Measurements from ENCODE around the gene TOR4A. TPM values are rescaled to one million over a fixed set of nuclear protein-coding genes. Genes with fewer than 3 reads are reported as not detected.

The TOR4A gene
- total and polyA plus RNA-seq, 2 donors from 2014 or later: 4.9 to 23.8 TPM

- TF ChIP-seq, protein P1, sequence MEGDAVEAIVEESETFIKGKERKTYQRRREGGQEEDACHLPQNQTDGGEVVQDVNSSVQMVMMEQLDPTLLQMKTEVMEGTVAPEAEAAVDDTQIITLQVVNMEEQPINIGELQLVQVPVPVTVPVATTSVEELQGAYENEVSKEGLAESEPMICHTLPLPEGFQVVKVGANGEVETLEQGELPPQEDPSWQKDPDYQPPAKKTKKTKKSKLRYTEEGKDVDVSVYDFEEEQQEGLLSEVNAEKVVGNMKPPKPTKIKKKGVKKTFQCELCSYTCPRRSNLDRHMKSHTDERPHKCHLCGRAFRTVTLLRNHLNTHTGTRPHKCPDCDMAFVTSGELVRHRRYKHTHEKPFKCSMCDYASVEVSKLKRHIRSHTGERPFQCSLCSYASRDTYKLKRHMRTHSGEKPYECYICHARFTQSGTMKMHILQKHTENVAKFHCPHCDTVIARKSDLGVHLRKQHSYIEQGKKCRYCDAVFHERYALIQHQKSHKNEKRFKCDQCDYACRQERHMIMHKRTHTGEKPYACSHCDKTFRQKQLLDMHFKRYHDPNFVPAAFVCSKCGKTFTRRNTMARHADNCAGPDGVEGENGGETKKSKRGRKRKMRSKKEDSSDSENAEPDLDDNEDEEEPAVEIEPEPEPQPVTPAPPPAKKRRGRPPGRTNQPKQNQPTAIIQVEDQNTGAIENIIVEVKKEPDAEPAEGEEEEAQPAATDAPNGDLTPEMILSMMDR (IDR thresholded peaks at IDR 0.05; ENCODE audit: borderline replicate concordance, extremely low read depth, insufficient read depth): no peak
- H3K27me3 ChIP-seq (ENCODE audit: control insufficient read depth, insufficient read depth, low read length): no peaks in the 10 kb centered on the region
- no peak overlapping the region for H3K9ac ChIP-seq (ENCODE audit: low read length in 3 of 3)
- intact Hi-C loops (cut with DNase I): no loop called here
- no peak overlapping the region for H3K27ac ChIP-seq (ENCODE audit: low read depth in 2 of 2, low read length in 2 of 2)
- H3K36me3 ChIP-seq (ENCODE audit: control insufficient read depth in 2 of 3, insufficient read depth in 3 of 3, low read length in 3 of 3): no peaks in the 10 kb centered on the region
- no peak overlapping the region for H3K4me3 ChIP-seq (ENCODE audit: low read length in 3 of 3)
- FAIRE-seq (no peak), DNase-seq (peak in 2 of 5 donors; percentile 54 to 69)
- H3K9me3 ChIP-seq (ENCODE audit: control insufficient read depth in 2 of 3, insufficient read depth in 1 of 3, low read length in 3 of 3): no peaks in the 10 kb centered on the region
- peaks cover 0 to 7% (median 0%) of the 10 kb centered on the region in 3 donors for H3K4me1 ChIP-seq (ENCODE audit: control insufficient read depth in 2 of 3, insufficient read depth in 2 of 3, low read depth in 1 of 3, low read length in 3 of 3)
Observed at GRCh38 chr9:137317718-137318511, 40.4 kb downstream of the TOR4A start.

DNA sequence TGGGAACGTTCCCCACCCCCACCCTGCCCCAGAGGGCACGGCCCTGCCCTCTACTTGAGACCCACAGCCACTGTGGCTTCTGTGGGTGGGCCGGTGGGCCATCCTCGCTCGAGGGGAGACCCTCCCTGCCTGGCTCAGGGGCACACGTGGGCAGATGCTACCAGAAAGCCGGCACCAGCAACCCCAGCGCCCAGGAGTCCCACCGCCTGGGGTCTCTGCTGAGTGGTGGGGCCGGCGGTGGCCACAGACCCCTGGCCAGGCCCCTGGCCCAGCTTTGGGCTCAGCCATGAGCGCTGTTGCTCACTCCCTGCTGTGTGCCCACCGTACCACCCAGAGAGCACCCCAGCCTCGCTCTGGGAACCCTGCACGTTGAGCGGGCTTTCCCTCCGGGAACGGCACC is 41.1 kb downstream of the TOR4A start:
- intact Hi-C loops (cut with DNase I): no loop called here
- DNase-seq (peak in 1 of 5 donors; percentile 41), FAIRE-seq (no peak)
- H3K27me3 ChIP-seq (ENCODE audit: control insufficient read depth, insufficient read depth, low read length): no peaks in the 10 kb centered on the region
- H3K4me1 ChIP-seq (ENCODE audit: control insufficient read depth in 2 of 3, insufficient read depth in 2 of 3, low read depth in 1 of 3, low read length in 3 of 3): peaks cover 0 to 7% (median 0%) of the 10 kb centered on the region in 3 donors
- no peaks in the 10 kb centered on the region for H3K36me3 ChIP-seq (ENCODE audit: control insufficient read depth in 2 of 3, insufficient read depth in 3 of 3, low read length in 3 of 3)
- no peak overlapping the region for H3K27ac ChIP-seq (ENCODE audit: low read depth in 2 of 2, low read length in 2 of 2)
- no peak overlapping the region for H3K9ac ChIP-seq (ENCODE audit: low read length in 3 of 3)
- no peaks in the 10 kb centered on the region for H3K9me3 ChIP-seq (ENCODE audit: control insufficient read depth in 2 of 3, insufficient read depth in 1 of 3, low read length in 3 of 3)
- no peak overlapping the region for H3K4me3 ChIP-seq (ENCODE audit: low read length in 3 of 3)
- TF ChIP-seq, protein P1 (IDR thresholded peaks at IDR 0.05; ENCODE audit: borderline replicate concordance, extremely low read depth, insufficient read depth): no peak

DNA sequence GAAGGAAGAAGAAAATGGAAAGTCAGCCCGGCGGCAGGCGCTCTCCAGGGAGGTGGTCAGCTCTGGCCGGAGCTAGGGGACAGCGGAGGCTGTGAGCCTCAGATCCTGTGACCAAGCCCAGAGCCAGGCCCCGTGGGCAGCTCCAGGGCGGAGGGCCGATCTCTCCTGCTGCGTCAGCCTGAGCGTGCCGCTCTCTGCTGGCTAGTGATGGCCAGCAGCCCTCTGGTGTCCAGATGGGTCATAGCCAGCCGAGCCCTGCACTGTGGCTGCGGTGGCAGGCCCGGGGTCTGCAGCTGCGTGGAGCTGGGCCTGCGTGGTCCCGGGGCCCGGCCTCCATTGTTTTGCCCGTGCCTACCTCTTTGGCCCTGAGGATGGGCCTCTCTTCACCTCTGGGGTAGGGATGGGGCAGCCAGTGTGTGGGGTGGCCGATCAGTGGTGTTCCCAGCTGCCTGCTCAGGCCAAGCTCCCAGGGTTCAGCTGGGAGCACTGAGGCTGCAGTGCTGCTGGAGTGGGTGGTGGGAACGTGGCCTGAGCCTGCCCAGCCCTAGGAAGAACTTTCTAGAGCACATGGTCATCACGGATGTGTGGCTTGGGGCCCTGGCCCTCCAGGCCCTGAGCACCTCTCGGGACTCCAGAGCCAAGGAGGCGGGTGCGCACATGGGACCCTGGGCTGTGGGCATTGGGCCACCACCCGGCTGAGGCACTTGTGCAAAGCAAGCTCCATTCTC is 41.6 kb downstream of the TOR4A start:
- no peak overlapping the region for H3K27ac ChIP-seq (ENCODE audit: low read depth in 2 of 2, low read length in 2 of 2)

More for the DNA sequence above, 41.6 kb downstream of the TOR4A start:
- no peaks in the 10 kb centered on the region for H3K27me3 ChIP-seq (ENCODE audit: control insufficient read depth, insufficient read depth, low read length)
- DNase-seq (peak in 2 of 5 donors; percentile 41 to 84), FAIRE-seq (no peak)
- intact Hi-C loops (cut with DNase I): no loop called here
- TF ChIP-seq, protein P1 (IDR thresholded peaks at IDR 0.05; ENCODE audit: borderline replicate concordance, extremely low read depth, insufficient read depth): no peak
- H3K4me3 ChIP-seq (ENCODE audit: low read length in 3 of 3): no peak overlapping the region
- H3K9me3 ChIP-seq (ENCODE audit: control insufficient read depth in 2 of 3, insufficient read depth in 1 of 3, low read length in 3 of 3): no peaks in the 10 kb centered on the region
- peaks cover 0 to 7% (median 0%) of the 10 kb centered on the region in 3 donors for H3K4me1 ChIP-seq (ENCODE audit: control insufficient read depth in 2 of 3, insufficient read depth in 2 of 3, low read depth in 1 of 3, low read length in 3 of 3)
- H3K9ac ChIP-seq (ENCODE audit: low read length in 3 of 3): no peak overlapping the region
- H3K36me3 ChIP-seq (ENCODE audit: control insufficient read depth in 2 of 3, insufficient read depth in 3 of 3, low read length in 3 of 3): no peaks in the 10 kb centered on the region
